Liver (tissue), 3 donors: Measurements from ENCODE around the gene PIGO.

Experiments
- ATF3 ChIP-seq: IDR thresholded peaks from 2 replicates; pipeline ENCODE4 v1.6.1; 2016; ENCODE audit warnings: antibody characterized with exemption
- CTCF ChIP-seq: fragments of 150-350 bp; IDR thresholded peaks from 2 replicates; pipeline ENCODE4 v1.5.1; 2017; ENCODE audit warnings: improper control_type of control experiment, low read depth, low read length; ENCODE audit not compliant: missing input control
- EGR1 ChIP-seq, 2 donors: IDR thresholded peaks; 2 replicates each; pipeline ENCODE4 v1.6.1; 2016 to 2018; ENCODE audit warnings: antibody characterized with exemption in 2 of 2, low read depth in 2 of 2
- FOXA2 ChIP-seq: IDR thresholded peaks from 2 replicates; pipeline ENCODE4 v1.6.1; 2016; ENCODE audit warnings: antibody characterized with exemption
- GABPA ChIP-seq, 2 donors: IDR thresholded peaks in 1 of 2; conservative IDR thresholded peaks in 1 of 2; 2 replicates each; pipeline ENCODE4 v1.6.1; 2016; ENCODE audit warnings: antibody characterized with exemption in 2 of 2, mild to moderate bottlenecking in 1 of 2, moderate library complexity in 1 of 2
- MAX ChIP-seq: IDR thresholded peaks from 2 replicates; pipeline ENCODE4 v1.6.1; 2016; ENCODE audit warnings: antibody characterized with exemption
- TAF1 ChIP-seq: conservative IDR thresholded peaks from 2 replicates; pipeline ENCODE4 v1.6.1; 2016; ENCODE audit warnings: antibody characterized with exemption, mild to moderate bottlenecking
- YY1 ChIP-seq: IDR thresholded peaks from 2 replicates; pipeline ENCODE4 v1.6.1; 2016; ENCODE audit warnings: antibody characterized with exemption, mild to moderate bottlenecking
- ZBTB33 ChIP-seq: IDR thresholded peaks from 2 replicates; pipeline ENCODE4 v1.6.1; 2016; ENCODE audit warnings: antibody characterized with exemption
- donor health status: healthy.
- donor health status: healthy.

GRCh38 chr9:35116898-35117551 is 20.6 kb upstream of the PIGO start:
- TF ChIP-seq CTCF = peak; percentile 98
- TF ChIP-seq TAF1 = no peak
- TF ChIP-seq FOXA2 = no peak
- no peak for TF ChIP-seq EGR1 (IDR thresholded peaks at IDR 0.05; ENCODE audit: low read depth in 2 of 2)
- no peak for TF ChIP-seq ZBTB33
- peak; percentile 66 for TF ChIP-seq YY1
- TF ChIP-seq ATF3 = no peak
- no peak for TF ChIP-seq GABPA (IDR thresholded peaks at IDR 0.05 in 1 of 2, conservative IDR thresholded peaks at IDR 0.05 in 1 of 2)
- TF ChIP-seq MAX = no peak
